CD14-positive monocyte (primary cell): ENCODE results near the gene MAB21L4. TPM values are rescaled to one million over a fixed set of nuclear protein-coding genes. Genes with fewer than 3 reads are reported as not detected.

Source experiments
- DNase-seq, 3 donors: peaks; one replicate each; pipeline ENCODE4 v3.0.0-alpha.2; 2011 to 2022
- H2AFZ ChIP-seq: 2 replicates; pipeline ENCODE4 v1.6.0; 2012; ENCODE audit warnings: mild to moderate bottlenecking, low read depth, low read length, inconsistent platforms; ENCODE audit not compliant: insufficient read depth, poor library complexity, severe bottlenecking
- H3K27ac ChIP-seq, 2 donors: 1 replicate in 1 of 2; 2 replicates in 1 of 2; pipeline ENCODE4 v1.5.1; 2012 to 2013; ENCODE audit warnings: low read length in 2 of 2, control low read depth in 1 of 2, inconsistent platforms in 1 of 2, low read depth in 1 of 2, mild to moderate bottlenecking in 1 of 2
- H3K27me3 ChIP-seq, 2 donors: one replicate each; pipeline versions ENCODE4 v1.6.0 to v1.6.1; 2011 to 2013; ENCODE audit warnings: low read length in 2 of 2; ENCODE audit not compliant: control insufficient read depth in 2 of 2, insufficient read depth in 2 of 2
- H3K36me3 ChIP-seq, 2 donors: replicated peaks in 1 of 2; 1 replicate in 1 of 2; 2 replicates in 1 of 2; pipeline versions ENCODE4 v1.5.1 to v1.6.1; 2012 to 2013; ENCODE audit warnings: low read length in 2 of 2, control low read depth in 1 of 2, inconsistent platforms in 1 of 2, mild to moderate bottlenecking in 1 of 2; ENCODE audit not compliant: insufficient read depth in 2 of 2, control insufficient read depth in 1 of 2
- H3K4me1 ChIP-seq, 2 donors: 1 replicate in 1 of 2; 2 replicates in 1 of 2; pipeline versions ENCODE4 v1.5.1 to v1.6.1; 2012 to 2013; ENCODE audit warnings: low read length in 2 of 2, control low read depth in 1 of 2, inconsistent platforms in 1 of 2, mild to moderate bottlenecking in 1 of 2, moderate library complexity in 1 of 2; ENCODE audit not compliant: insufficient read depth in 2 of 2, control insufficient read depth in 1 of 2
- H3K4me2 ChIP-seq: replicated peaks from 2 replicates; pipeline ENCODE3; 2012; ENCODE audit warnings: low read length, moderate library complexity, mild to moderate bottlenecking; ENCODE audit not compliant: poor library complexity, severe bottlenecking; ENCODE audit errors: extremely low read depth
- H3K4me3 ChIP-seq, 3 experiments: fragments of 200-600 bp in 1 of 3; sonication (generic) in 1 of 3; replicated peaks in 1 of 3; 1 replicate in 2 of 3; 2 replicates in 1 of 3; pipeline ENCODE4 v1.5.1; 2011 to 2013; ENCODE audit warnings: low read length in 3 of 3, mild to moderate bottlenecking in 3 of 3, control low read depth in 2 of 3, low read depth in 2 of 3, inconsistent platforms in 1 of 3, moderate library complexity in 1 of 3
- H3K79me2 ChIP-seq: 2 replicates; pipeline ENCODE4 v1.6.0; 2012; ENCODE audit warnings: mild to moderate bottlenecking, control low read depth, inconsistent platforms, low read length, moderate library complexity; ENCODE audit not compliant: insufficient read depth
- H3K9ac ChIP-seq: 2 replicates; pipeline ENCODE4 v1.6.0; 2017; ENCODE audit warnings: low read length, mild to moderate bottlenecking; ENCODE audit not compliant: insufficient read depth, poor library complexity, severe bottlenecking
- H3K9me3 ChIP-seq, 2 donors: replicated peaks in 1 of 2; 1 replicate in 1 of 2; 2 replicates in 1 of 2; pipeline versions ENCODE4 v1.5.1 to v1.6.1; 2012 to 2013; ENCODE audit warnings: low read length in 2 of 2, control low read depth in 1 of 2; ENCODE audit not compliant: control insufficient read depth in 1 of 2, insufficient read depth in 1 of 2
- H4K20me1 ChIP-seq: 2 replicates; pipeline ENCODE4 v1.6.0; 2012; ENCODE audit warnings: mild to moderate bottlenecking, low read length, control low read depth, moderate library complexity; ENCODE audit not compliant: insufficient read depth
- H3K27ac Mint-ChIP-seq, 7 donors: one replicate each; pipeline ENCODE4 v1.8.0; 2020; ENCODE audit warnings: mild to moderate bottlenecking in 7 of 7, mixed read lengths in 7 of 7, moderate library complexity in 6 of 7, inconsistent platforms in 2 of 7
- H3K27me3 Mint-ChIP-seq, 3 donors: one replicate each; pipeline ENCODE4 v1.8.0; 2021 to 2022; ENCODE audit warnings: low read depth in 3 of 3, mild to moderate bottlenecking in 3 of 3, mixed read lengths in 3 of 3, moderate library complexity in 3 of 3, inconsistent platforms in 1 of 3
- H3K36me3 Mint-ChIP-seq, 2 donors: one replicate each; pipeline ENCODE4 v1.8.0; 2020; ENCODE audit warnings: mixed read lengths in 2 of 2, inconsistent platforms in 1 of 2, mild to moderate bottlenecking in 1 of 2
- H3K4me1 Mint-ChIP-seq: one replicate; pipeline ENCODE4 v1.8.0; 2020; ENCODE audit warnings: mild to moderate bottlenecking, mixed read lengths
- H3K4me3 Mint-ChIP-seq, 2 donors: one replicate each; pipeline ENCODE4 v1.8.0; 2020; ENCODE audit warnings: mild to moderate bottlenecking in 2 of 2, mixed read lengths in 2 of 2, moderate library complexity in 1 of 2
- H3K9me3 Mint-ChIP-seq, 7 donors: one replicate each; pipeline ENCODE4 v1.8.0; 2020 to 2022; ENCODE audit warnings: mixed read lengths in 7 of 7, mild to moderate bottlenecking in 6 of 7, moderate library complexity in 6 of 7, inconsistent platforms in 2 of 7
- WGBS: methylation state at CpG from one replicate; pipeline ENCODE4 v1.1.5; 2013; ENCODE audit warnings: missing lambda C conversion rate; ENCODE audit not compliant: insufficient coverage; 5-methylcytosine and 5-hydroxymethylcytosine counted together
- intact Hi-C, 2 donors: fragments of 100-400 bp; cut with micrococcal nuclease; formaldehyde crosslinking; loops; one replicate each; pipeline versions ENCODE4 v1.15.0 to v1.15.1; 2023
- polyA plus RNA-seq, 3 donors: library from polyadenylated mRNA; depleted of rRNA in 1 of 3; unstranded in 2 of 3; stranded (reverse) in 1 of 3; fragments of 300-500 nt in 2 of 3; fragments of >200 nt in 1 of 3; fragmentation: Illumina TruSeq in 2 of 3; gene quantifications; 1 replicate in 2 of 3; 2 replicates in 1 of 3; pipeline ENCODE4 v1.2.3, GENCODE V29; 2012 to 2021
- TF ChIP-seq, protein P1 (sequence below): fragments of 200-600 bp; IDR thresholded peaks from one replicate; pipeline ENCODE4 v1.8.0; 2022; ENCODE audit warnings: antibody characterized with exemption, mild to moderate bottlenecking

MAB21L4 gene
- polyA plus RNA-seq, 3 donors, result not detected

DNA sequence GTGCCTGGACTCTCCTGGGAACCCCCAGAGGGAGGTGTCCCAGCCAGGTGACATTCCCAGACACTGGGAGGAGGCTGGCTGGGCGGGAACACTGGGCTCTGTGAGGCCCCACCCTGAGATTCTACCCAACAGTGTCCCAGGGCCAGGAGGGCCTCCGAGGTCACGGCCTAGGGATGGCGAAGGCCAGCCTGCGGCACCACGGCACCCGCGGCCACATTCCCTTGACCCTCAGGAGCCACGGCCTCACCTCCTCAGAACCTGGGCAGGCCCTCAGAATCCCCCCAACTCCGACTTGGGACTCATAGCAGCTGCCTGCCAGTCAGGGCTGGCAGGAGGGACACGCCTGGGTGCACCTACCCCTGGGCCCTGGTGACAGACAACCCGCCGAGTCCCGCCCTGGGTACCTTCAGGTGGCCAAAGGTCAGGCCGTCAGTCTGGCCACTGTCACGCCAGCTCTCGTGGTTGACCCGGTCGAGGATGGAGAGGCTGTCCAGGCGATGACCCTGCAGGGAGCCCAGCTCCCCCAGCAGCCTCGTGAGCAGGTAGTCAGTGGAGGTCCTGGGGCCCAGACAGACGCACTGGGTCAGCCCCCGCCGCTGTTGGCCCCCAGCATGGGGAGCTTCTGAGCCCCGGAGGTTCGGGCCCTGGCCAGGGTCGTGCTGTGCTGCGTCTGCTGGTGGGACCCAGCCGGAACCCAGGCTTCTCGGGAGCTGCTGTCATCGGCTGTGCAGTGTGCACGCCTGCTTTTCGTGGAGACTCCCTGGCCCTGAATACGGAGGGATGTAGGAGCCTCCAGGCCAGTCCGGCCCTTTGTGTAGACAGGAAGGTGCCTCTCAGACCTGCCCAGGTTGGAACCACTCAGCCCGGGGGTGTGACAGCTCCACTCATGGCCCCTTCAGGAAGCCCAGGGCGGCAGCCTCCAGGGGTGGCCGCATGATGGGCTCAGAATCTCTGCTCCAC lies 6.1 kb downstream of the MAB21L4 start:
- Histone ChIP-seq H3K27me3 (no peaks in the 10 kb centered on the region), H3K4me2 (no peak overlapping the region), H3K4me1 (peaks cover 8 to 12% of the 10 kb centered on the region in 2 donors), H3K9me3 (no peaks in the 10 kb centered on the region), H4K20me1 (no peaks in the 10 kb centered on the region), H3K9ac (no peak overlapping the region), H2AFZ (no peak overlapping the region), H3K4me3 (no peak overlapping the region), H3K27ac (no peak overlapping the region), H3K36me3 (no peaks in the 10 kb centered on the region), H3K79me2 (no peaks in the 10 kb centered on the region)
- Mint-ChIP-seq H3K4me1 (peaks cover 12% of the 10 kb centered on the region), H3K27me3 (peaks cover 2 to 5% (median 2%) of the 10 kb centered on the region in 3 donors), H3K9me3 (peaks cover 0 to 7% (median 0%) of the 10 kb centered on the region in 7 donors), H3K4me3 (no peak overlapping the region), H3K36me3 (no peaks in the 10 kb centered on the region), H3K27ac (no peak overlapping the region)
- whole genome bisulfite sequencing, result 96% methylated on average over 38 of the region's 38 CpGs
- DNase-seq, result no peak
- TF ChIP-seq, protein P1, sequence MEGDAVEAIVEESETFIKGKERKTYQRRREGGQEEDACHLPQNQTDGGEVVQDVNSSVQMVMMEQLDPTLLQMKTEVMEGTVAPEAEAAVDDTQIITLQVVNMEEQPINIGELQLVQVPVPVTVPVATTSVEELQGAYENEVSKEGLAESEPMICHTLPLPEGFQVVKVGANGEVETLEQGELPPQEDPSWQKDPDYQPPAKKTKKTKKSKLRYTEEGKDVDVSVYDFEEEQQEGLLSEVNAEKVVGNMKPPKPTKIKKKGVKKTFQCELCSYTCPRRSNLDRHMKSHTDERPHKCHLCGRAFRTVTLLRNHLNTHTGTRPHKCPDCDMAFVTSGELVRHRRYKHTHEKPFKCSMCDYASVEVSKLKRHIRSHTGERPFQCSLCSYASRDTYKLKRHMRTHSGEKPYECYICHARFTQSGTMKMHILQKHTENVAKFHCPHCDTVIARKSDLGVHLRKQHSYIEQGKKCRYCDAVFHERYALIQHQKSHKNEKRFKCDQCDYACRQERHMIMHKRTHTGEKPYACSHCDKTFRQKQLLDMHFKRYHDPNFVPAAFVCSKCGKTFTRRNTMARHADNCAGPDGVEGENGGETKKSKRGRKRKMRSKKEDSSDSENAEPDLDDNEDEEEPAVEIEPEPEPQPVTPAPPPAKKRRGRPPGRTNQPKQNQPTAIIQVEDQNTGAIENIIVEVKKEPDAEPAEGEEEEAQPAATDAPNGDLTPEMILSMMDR, result no peak
- intact Hi-C loops, result no loop called here

DNA sequence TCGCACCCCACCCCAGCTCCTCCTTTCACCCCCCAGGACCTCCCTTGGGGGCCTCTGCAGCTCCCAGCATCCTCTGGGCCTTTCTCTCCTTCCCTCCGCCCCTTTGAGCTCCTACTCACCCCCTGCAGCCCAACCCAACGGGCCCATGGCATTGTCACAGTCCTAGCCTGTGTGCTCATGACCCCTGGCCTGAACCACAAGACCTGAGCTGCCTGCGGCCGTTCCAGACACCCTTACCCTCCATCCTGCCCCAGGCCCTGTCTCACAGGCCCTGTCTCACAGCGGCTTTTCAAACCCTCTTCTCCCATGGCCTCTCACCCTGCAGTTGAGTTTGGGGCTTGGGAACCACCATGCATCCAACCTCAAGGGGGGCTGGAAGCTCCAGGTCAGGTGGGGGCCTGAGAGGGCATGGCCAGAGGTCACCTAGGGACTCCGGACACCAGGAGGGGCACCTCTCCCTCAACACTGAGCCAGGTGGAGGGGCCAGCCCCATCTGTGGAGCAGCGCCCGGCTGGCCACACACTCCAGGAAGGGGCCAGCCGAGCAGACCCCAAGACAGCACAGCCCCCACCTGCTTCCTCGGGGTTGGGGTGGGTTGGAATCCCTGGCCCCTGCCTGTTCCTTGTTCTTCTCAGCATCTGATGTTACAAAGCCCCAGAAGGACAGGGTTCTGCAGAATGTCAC lies 6.9 kb downstream of the MAB21L4 start:
- intact Hi-C loops, result no loop called here
- no peak overlapping the region for H3K4me2 ChIP-seq
- Mint-ChIP-seq H3K36me3 (no peaks in the 10 kb centered on the region), H3K9me3 (peaks cover 0 to 7% (median 0%) of the 10 kb centered on the region in 7 donors), H3K4me3 (no peak overlapping the region), H3K27ac (no peak overlapping the region), H3K27me3 (peaks cover 2 to 5% (median 2%) of the 10 kb centered on the region in 3 donors), H3K4me1 (peaks cover 12% of the 10 kb centered on the region)
- peaks cover 8 to 12% of the 10 kb centered on the region in 2 donors for H3K4me1 ChIP-seq
- no peak overlapping the region for H2AFZ ChIP-seq
- no peak overlapping the region for H3K27ac ChIP-seq
- no peaks in the 10 kb centered on the region for H3K27me3 ChIP-seq
- H4K20me1 ChIP-seq, result no peaks in the 10 kb centered on the region
- DNase-seq, result no peak
- no peaks in the 10 kb centered on the region for H3K36me3 ChIP-seq
- TF ChIP-seq, protein P1, result no peak
- H3K9me3 ChIP-seq, result peaks cover 0 to 4% of the 10 kb centered on the region in 2 donors
- H3K4me3 ChIP-seq, result no peak overlapping the region
- H3K9ac ChIP-seq, result no peak overlapping the region
- H3K79me2 ChIP-seq, result no peaks in the 10 kb centered on the region
- 93% methylated on average over 6 of the region's 11 CpGs for WGBS
